Measurements from ENCODE around the gene ZNF677. TPM values are rescaled to one million over a fixed set of nuclear protein-coding genes. Genes with fewer than 3 reads are reported as not detected.
"Not testable (repeated sequence)": the region's sequence is repeated elsewhere in the genome, so short reads cannot be mapped to it uniquely, and the experiment has no call there.

Gene ZNF677
- polyA plus RNA-seq, 4 donors: 43.2 to 60.9 (median 55.0) TPM

GRCh38 chr19:53195265-53195903 is 59.3 kb downstream of the ZNF677 start:
- DNase-seq (ENCODE audit: low read depth in 4 of 4, low spot score in 3 of 4): peak; percentile 72 to 82 (median 76)

- DNase-seq (ENCODE audit: low read depth in 4 of 4, low spot score in 3 of 4): no peak
Observed at GRCh38 chr19:53193535-53194222, 61.0 kb downstream of the ZNF677 start.

DNA sequence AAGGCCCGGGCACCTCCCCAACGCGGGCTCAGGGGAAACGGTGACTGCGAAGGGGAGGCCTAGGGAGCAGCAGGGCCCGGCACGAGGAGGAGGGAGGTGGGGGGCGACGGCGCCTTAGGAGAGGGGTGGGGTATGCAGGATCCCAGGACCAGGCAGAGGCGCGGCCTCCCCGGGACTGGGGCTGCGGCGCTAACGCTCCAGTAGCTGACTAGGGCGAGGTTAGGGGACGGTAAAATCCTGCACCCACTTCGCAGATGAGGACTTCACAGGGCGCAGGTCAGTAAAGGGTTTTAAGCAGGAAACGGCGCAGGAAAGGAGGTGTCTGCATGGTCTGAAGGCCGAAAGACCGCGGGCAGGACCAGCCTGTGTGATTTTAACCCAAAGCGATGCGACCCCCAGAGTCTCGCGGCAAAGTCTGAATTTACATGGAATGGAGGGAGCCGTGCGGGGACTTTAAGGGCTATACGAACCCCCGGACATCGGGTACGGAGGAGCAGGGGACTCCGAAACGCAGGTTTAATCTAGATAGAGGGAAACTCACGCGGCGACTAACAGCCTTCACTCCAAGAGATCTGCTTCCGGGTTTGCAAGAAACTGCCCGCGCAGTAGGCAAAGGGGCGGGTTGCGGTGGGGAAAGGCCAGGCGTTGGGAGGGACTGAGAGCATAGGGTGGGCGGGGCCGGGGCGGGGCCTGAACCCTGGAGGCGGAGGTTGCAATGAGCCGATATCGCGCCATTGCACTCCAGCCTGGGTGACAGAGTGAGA is 61.7 kb downstream of the ZNF677 start, which contains the start of gene ZNF665:
Gene ZNF665 (minus strand): TSS at position 588 of the 764 bp plus-strand sequence. CDS start 10,460 bp downstream, outside the sequence.
- DNase-seq (ENCODE audit: low read depth in 4 of 4, low spot score in 3 of 4): peak; percentile 61 to 78 (median 76)

GRCh38 chr19:53190253-53190652 is 64.4 kb downstream of the ZNF677 start:
- DNase-seq (ENCODE audit: low read depth in 4 of 4, low spot score in 3 of 4): no peak

DNA sequence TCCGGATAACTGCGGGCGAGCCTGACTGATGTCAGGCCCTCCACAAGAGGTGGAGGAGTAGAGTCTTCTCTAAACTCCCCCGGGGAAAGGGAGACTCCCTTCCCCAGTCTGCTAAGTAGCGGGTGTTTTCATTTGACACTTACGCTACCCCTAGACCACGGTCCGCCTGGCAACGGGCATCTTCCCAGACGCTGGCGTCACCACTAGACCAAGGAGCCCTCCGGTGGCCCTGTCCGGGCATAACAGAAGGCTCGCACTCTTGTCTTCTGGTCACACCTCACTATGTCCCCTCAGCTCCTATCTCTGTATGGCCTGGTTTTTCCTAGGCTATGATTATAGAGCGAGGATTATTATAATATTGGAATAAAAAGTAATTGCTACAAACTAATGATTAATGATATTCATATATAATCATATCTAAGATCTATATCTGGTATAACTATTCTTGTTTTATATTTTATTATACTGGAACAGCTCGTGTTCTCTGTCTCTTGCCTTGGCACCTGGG is 64.9 kb downstream of the ZNF677 start:
- not testable (repeated sequence) for DNase-seq (ENCODE audit: low read depth in 4 of 4, low spot score in 3 of 4)

Other genes starting within 250 kb of the ZNF677 start
- gene ERVV-1, start 241.0 kb downstream of the ZNF677 start, polyA plus RNA-seq (ENCODE audit: insufficient read length in 4 of 4): under 1 TPM in 1 of 4 donors, not detected in 3; 0.04 TPM
- gene ERVV-2, start 210.1 kb downstream of the ZNF677 start, polyA plus RNA-seq (ENCODE audit: insufficient read length in 4 of 4): under 1 TPM in 3 of 4 donors, not detected in 1; 0.06 to 0.13 (median 0.07) TPM
- gene ZNF160, start 151.5 kb downstream of the ZNF677 start, polyA plus RNA-seq (ENCODE audit: insufficient read length in 4 of 4): 10 to 100 TPM; 36.2 to 50.2 (median 38.6) TPM
- gene ZNF415, start 122.0 kb downstream of the ZNF677 start, polyA plus RNA-seq (ENCODE audit: insufficient read length in 4 of 4): 10 to 100 TPM; 17.6 to 26.7 (median 23.8) TPM
- 10 to 100 TPM in 3 of 4 donors, 1 to 10 TPM in 1; 9.8 to 11.8 (median 10.6) TPM for gene ZNF347, start 95.8 kb downstream of the ZNF677 start, polyA plus RNA-seq (ENCODE audit: insufficient read length in 4 of 4)
- 1 to 10 TPM; 5.6 to 9.8 (median 6.7) TPM for gene ZNF665, start 61.5 kb downstream of the ZNF677 start, polyA plus RNA-seq (ENCODE audit: insufficient read length in 4 of 4)
- gene VN1R2, start 3.4 kb upstream of the ZNF677 start, polyA plus RNA-seq (ENCODE audit: insufficient read length in 4 of 4): under 1 TPM in 1 of 4 donors, not detected in 3; 0.25 TPM
- gene VN1R4, start 12.8 kb upstream of the ZNF677 start, polyA plus RNA-seq (ENCODE audit: insufficient read length in 4 of 4): not detected
- 10 to 100 TPM in 3 of 4 donors, 1 to 10 TPM in 1; 7.4 to 10.9 (median 10.3) TPM for gene ZNF845, start 78.9 kb upstream of the ZNF677 start, polyA plus RNA-seq (ENCODE audit: insufficient read length in 4 of 4)
- 10 to 100 TPM in 3 of 4 donors, 1 to 10 TPM in 1; 9.2 to 12.4 (median 11.7) TPM for gene ZNF525, start 110.8 kb upstream of the ZNF677 start, polyA plus RNA-seq (ENCODE audit: insufficient read length in 4 of 4)
- gene ZNF765, start 140.3 kb upstream of the ZNF677 start, polyA plus RNA-seq (ENCODE audit: insufficient read length in 4 of 4): 10 to 100 TPM in 3 of 4 donors, 1 to 10 TPM in 1; 9.6 to 14.5 (median 12.7) TPM
- gene ZNF761, start 177.1 kb upstream of the ZNF677 start, polyA plus RNA-seq (ENCODE audit: insufficient read length in 4 of 4): 10 to 100 TPM; 10.9 to 18.7 (median 15.1) TPM
- 1 to 10 TPM; 5.4 to 8.3 (median 7.1) TPM for gene ZNF813, start 212.9 kb upstream of the ZNF677 start, polyA plus RNA-seq (ENCODE audit: insufficient read length in 4 of 4)

Measured in right renal pelvis (tissue), 4 donors.